Putamen (tissue), 1 donor: ENCODE results near the gene ARHGEF1.
A peak's percentile ranks its signal among the peaks of the same experiment; 100 is the strongest.
"Not testable (repeated sequence)": the region's sequence is repeated elsewhere in the genome, so short reads cannot be mapped to it uniquely, and the experiment has no call there.

Experiments
- DNase-seq: peaks from one replicate; pipeline ENCODE4 v3.0.0-alpha.2; 2016; ENCODE audit warnings: low spot score

ARHGEF1 gene

DNA sequence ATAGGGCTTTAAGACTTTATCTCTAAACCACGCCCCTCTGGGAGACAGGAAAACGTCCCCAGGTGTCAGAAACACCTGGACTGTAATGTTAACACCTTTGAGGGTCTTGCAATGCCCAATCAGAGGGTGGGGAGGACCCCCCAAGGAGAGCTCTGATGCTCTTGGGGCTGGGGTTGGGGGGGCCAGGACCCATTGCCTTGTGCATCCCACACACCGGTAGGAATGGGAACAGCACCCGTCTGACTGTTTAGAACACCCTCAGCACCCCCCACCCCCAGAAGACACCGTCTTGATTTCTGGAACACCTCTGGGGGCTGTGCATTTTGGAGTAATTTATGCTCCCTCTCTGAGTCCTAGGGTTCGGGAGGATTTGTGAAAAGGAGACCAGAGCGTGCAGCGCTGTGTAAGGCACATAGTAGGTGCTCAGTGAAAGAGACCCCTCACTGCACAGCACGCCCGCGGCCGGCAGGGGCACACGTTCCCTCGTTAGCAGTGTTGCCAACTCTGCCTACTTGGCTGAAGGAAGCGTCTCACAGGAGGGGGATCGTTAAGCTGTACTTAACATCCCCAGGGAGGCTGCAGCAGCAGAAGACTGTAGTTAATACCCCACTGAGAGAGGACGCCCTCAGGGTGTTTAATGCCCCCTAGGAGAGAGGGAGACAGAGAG is 48.1 kb downstream of the ARHGEF1 start:
- no peak for DNase-seq

- no peak for DNase-seq
These were observed 49.3 kb downstream of the ARHGEF1 start for GRCh38 chr19:41932259-41932719.

GRCh38 chr19:41932720-41933332 is 49.8 kb downstream of the ARHGEF1 start:
- DNase-seq = no peak

GRCh38 chr19:41933693-41934426 is 50.9 kb downstream of the ARHGEF1 start:
- DNase-seq = no peak

DNA sequence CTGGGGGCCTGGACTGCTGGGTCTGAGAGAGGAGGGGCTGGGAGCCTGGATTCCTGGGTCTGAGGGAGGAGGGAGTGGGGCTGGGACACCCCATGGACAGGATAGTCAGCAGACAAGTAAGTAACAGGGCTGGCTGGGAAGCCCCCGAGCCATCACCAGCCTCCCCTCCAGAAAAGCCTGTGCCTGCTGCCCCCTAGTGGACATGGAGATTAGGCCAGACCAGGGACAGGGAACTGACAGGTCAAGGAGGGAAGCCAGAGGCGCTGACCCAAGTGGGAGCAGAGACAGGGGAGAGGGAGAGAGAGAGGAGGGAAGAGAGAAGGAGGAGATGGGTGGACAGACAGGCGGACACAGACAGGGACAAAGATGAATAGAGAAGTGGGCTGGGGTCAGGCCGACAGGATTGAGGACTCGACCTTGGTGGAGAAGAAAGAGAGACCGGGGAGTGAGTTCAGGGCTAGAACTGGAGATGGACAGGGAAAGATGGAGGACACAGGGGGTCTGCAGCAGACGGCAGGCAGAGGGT is 51.9 kb downstream of the ARHGEF1 start:
- DNase-seq = no peak

DNA sequence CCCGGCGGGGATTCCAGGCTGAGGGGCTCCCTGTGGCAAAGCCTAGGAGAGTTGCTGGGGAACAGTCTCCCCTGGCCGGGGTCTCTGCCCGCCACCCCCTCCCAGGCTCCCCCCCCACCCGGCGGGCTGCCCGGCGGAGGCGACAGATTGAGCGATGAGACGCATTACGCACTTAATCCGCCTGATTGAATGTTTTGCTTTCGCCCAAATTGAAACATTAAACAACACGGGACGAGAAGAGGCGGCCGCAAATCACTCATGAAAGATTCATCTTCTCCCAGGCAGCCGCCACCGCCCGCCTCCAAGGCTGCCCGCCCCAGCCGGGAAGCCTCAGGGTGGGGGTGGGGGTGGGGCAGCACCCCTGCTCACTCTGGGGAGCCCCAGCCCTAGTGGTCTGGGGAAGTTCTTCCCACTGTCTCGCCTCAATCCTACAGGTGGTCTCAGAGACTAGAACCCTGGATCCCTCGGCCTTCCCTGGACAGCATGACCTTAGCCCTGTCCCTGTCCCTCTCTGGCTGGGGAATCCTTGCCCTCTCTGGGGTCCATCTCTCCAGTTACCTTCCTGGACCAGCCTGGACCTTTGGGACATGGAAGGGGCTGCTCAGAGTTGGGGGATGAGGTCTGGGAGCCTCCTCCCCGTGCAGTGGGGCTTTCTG is 52.9 kb downstream of the ARHGEF1 start:
- DNase-seq = no peak

- DNase-seq = no peak
These were observed 53.4 kb downstream of the ARHGEF1 start for GRCh38 chr19:41936416-41936850.

- DNase-seq = no peak
These were observed 54.0 kb downstream of the ARHGEF1 start for GRCh38 chr19:41936961-41937360.

- no peak for DNase-seq
These were observed 54.8 kb downstream of the ARHGEF1 start for GRCh38 chr19:41937525-41938468.

- DNase-seq = not testable (repeated sequence)
These were observed 56.2 kb downstream of the ARHGEF1 start for GRCh38 chr19:41939209-41939608.

GRCh38 chr19:41939861-41940730 is 57.1 kb downstream of the ARHGEF1 start:
- no peak for DNase-seq

DNA sequence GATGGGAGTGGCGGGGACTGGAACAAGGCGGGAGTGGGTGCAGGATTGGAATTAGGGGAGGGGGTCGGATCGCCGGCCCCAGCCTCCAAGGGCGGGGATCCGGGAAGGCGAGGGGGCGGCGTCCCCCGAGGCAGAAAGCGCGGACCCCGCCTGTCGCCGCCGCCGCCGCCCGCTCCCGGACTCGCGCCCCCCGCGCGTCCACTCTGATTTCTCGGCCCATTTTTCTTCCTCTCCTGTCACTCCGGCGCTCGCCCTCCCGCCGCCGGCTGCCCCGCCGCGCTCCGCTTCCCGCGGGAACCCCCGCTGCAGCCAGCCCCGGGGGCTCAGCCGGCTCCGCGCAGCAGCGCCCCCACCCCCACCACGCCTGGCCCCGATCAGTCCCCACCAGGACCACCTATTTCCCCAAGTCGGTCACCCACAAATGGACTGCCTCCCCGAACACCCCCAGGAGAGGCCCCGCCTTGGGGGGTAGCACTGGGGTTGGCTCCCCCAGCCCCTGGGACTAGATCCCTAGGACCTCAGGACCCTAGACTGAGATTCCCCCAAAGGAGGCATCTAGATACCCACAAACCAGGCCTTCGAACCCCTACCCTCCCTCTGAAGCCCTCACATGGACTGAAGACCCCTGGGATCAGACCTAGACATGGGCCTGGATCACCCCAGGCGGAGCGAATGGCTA is 57.9 kb downstream of the ARHGEF1 start:
- no peak for DNase-seq

DNA sequence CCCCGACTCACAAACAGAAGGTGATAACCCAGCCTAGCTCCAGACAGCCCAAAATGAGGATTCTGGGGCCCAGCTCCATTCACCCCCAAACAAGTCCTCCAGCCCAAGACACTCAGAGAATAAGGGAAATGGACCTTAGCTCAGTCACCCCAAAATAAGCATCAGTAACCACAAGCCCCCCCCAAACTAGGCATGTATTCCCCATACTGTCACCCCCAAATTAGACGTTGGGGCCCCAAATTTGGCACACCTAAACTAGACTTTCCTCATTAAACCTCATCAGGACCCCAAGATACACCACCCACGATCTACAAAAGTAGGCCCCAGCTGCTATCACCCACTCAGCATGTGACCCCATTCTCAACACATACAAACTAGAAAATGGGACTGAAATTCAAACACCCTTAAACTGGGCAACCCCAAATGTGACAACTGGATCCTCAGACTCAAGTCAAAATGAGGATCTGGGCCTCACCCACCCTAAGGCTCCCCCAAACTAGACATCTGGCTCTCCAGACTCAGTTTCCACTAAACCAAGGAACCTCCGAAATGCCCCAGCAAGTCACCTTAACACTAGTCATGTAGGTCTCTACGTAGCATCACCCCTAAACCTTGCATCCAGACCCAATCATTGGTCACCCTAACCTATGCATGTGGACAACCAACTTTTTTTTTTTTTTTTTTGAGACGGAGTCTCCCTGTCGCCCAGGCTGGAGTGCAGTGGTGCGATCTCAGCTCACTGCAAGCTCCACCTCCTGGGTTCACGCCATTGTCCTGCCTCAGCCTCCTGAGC is 58.6 kb downstream of the ARHGEF1 start:
- no peak for DNase-seq

DNA sequence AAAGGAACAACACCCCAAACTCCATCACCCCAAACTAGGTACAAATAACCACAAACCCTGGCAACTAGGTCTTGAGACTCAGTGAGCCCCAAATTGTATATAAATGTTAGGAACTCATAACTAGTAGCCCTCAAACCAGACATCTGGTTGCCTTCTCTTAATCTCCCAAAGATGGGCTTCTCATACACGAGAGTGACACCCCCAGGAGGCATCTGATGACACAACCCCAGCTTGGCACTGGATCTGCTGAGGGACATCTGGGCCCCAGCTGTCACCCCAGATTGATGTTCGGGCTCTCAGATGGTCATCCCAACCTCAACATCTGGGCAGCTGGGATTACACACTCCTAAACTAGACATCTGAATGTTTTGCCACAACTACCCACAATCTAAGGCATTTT is 61.4 kb downstream of the ARHGEF1 start:
- no peak for DNase-seq

DNA sequence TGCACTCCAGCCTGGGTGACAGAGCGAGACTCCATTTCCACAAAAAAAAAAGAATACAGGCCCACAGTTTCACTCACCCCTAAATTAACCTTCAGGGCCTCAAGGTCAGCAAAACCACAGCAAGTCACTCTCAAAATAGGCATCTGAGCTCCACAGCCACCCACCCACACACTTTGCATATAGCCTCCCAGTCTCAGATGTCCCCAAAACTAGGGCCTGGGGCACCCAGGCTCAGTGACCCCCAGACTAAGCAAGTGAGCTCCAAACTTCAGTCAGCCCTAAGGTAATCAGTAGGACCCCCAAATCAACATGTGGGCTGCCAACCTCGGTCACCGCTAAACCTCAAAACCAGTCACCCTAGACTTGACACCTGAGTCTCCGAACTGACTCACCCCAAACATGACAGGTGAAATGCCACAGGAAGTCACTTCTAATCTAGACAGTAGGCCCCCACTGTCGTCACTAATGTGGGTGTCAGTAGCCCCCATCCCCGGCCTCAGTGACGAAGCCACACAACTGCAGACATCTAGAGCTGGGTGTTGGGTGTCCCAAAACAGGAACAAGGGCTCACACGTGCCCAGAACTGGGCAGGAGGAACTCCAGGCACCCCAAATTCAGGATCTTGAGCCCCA is 62.3 kb downstream of the ARHGEF1 start:
- DNase-seq = no peak

DNA sequence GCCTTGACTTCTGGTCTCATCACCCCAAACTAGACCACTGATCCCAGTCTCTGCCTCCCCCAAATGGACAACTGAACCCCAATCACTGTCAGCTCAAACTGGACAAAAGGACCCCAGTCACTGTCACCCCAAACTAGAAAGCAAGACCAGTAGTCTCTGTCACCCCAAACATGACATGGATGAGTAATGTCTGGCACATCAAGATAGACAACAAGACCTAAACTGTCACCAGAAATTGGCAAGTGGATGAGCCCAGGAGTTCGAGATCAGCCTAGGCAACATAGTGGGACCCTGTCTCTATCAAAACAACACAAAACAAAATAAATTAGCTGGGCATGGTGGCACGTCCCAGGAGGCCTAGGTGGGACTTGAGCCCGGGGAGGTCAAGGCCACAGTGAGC is 64.1 kb downstream of the ARHGEF1 start:
- no peak for DNase-seq

DNA sequence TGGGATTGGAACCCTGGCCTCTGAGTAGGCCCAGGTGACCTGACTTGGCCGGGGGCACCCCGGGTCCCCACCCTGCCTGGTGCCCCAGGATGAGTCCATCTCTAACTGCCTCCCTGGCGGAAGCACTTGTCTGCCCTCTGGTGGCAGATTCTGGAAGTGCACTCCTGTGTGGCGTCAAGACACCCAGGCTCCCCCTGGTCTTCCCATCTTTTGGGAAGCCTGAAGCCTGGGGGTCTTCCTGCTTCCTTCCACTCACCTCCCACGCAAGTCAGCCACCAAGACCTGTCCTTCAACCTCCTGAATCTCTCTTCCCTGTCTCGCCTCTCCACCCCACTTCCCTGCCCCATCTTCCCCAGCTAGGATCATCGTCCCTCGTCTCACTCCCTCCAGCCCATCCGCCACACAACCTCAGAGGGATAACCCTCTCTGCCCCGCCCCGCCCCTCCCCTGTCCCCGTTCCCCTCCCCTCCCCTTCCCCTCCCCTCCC is 68.7 kb downstream of the ARHGEF1 start:
- peak; percentile 49 for DNase-seq

DNA sequence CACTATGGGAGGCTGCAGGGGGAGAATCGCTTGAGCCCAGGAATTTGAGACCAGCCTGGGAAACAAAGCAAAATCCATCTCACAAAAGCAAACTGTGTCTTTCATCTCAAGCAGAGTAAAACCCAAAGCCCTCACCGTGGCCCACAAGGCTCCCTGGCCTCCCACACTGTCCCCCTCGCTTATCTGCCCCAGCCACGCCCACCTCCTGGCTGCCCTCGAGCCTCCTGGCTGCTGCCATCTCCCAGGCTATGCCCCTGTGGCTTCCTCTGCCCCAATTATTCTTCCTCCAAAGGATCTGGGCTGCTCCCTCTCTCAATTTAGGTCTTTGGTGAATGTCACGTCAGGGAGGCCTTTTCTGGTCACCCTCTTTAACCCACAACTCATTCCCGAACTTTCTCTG is 72.5 kb downstream of the ARHGEF1 start:
- no peak for DNase-seq
